ENCODE measurements around the gene USH2A. TPM values are rescaled to one million over a fixed set of nuclear protein-coding genes. Genes with fewer than 3 reads are reported as not detected.

USH2A gene
- total RNA-seq, 4 donors from 2014 or later = not detected

GRCh38 chr1:216051071-216051470, 372.2 kb downstream of the USH2A start:
- TF ChIP-seq CTCF (IDR thresholded peaks at IDR 0.05) = no peak
- no peak for ATAC-seq (ENCODE audit: low FRiP score)
- DNase-seq (ENCODE audit: low spot score) = no peak

- no peak for TF ChIP-seq CTCF (IDR thresholded peaks at IDR 0.05)
- ATAC-seq (ENCODE audit: low FRiP score) = no peak
- DNase-seq (ENCODE audit: low spot score) = no peak
These were observed 373.4 kb downstream of the USH2A start for GRCh38 chr1:216049741-216050430.

GRCh38 chr1:216047811-216048572, 375.3 kb downstream of the USH2A start:
- TF ChIP-seq CTCF (IDR thresholded peaks at IDR 0.05) = no peak
- ATAC-seq (ENCODE audit: low FRiP score) (no peak), DNase-seq (ENCODE audit: low spot score) (no peak)

GRCh38 chr1:216046336-216046735, 376.9 kb downstream of the USH2A start:
- DNase-seq (ENCODE audit: low spot score) = no peak
- no peak for TF ChIP-seq CTCF (IDR thresholded peaks at IDR 0.05)
- no peak for ATAC-seq (ENCODE audit: low FRiP score)

GRCh38 chr1:216045400-216045799, 377.8 kb downstream of the USH2A start:
- ATAC-seq (ENCODE audit: low FRiP score) = no peak
- no peak for DNase-seq (ENCODE audit: low spot score)
- TF ChIP-seq CTCF (IDR thresholded peaks at IDR 0.05) = no peak

- ATAC-seq (ENCODE audit: low FRiP score) (no peak), DNase-seq (ENCODE audit: low spot score) (no peak)
- no peak for TF ChIP-seq CTCF (IDR thresholded peaks at IDR 0.05)
These were observed 378.7 kb downstream of the USH2A start for GRCh38 chr1:216044538-216044937.

GRCh38 chr1:216034506-216034905, 388.7 kb downstream of the USH2A start:
- no peak for DNase-seq (ENCODE audit: low spot score)
- no peak for ATAC-seq (ENCODE audit: low FRiP score)
- TF ChIP-seq CTCF (IDR thresholded peaks at IDR 0.05) = no peak
